ENCODE results near the gene PI16.
"Not testable (repeated sequence)": the region's sequence is repeated elsewhere in the genome, so short reads cannot be mapped to it uniquely, and the experiment has no call there.

Gene PI16

DNA sequence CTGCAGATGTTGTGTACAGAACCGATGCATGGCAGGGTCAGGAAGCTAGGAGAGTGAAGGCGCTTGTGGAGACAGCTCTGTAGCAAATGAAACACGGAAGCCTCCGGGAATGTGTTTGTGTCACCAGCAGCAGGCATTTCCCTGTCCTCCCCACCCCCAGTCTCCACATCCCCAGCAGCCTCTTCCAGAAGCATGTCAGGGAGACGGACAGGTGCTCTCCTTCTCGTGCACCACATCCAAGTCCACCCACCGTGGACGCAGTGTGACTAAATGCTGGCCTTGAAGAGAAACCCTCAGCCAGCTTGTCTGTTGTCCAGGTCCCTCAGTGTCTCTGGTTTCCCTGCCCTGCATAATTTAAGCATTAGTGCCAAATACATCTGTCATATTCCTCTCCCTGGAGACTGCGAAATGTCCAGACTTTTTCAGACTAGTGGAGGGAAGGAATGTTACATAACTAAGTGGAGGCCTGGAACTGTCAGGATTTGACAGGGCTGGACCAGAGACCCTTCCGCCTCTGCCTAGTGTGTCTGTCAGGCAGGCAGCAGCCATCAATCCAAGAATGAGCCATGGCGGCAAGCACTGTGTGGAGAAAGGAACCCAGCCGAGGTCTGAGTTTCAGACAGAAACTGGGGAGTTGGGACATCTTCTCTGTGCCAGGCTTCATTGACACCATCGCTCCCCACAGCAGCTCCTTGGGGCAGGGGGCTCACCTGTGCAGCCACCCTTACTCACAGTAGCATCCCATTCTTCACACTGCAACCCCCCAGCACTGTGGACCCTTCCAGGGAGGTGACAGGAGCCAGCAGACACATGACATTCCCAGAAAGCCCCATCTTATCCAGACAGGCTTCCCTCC lies 26.6 kb upstream of the PI16 start:
- DNase-seq: no peak
- in situ Hi-C loops (cut with MboI; ENCODE audit: low pct_unique_long_range_greater_than_20kb, low sequenced_read_pairs): no loop called here

- DNase-seq: no peak
- in situ Hi-C loops (cut with MboI; ENCODE audit: low pct_unique_long_range_greater_than_20kb, low sequenced_read_pairs): no loop called here
These were observed 26.0 kb upstream of the PI16 start for GRCh38 chr6:36928547-36928918.

DNA sequence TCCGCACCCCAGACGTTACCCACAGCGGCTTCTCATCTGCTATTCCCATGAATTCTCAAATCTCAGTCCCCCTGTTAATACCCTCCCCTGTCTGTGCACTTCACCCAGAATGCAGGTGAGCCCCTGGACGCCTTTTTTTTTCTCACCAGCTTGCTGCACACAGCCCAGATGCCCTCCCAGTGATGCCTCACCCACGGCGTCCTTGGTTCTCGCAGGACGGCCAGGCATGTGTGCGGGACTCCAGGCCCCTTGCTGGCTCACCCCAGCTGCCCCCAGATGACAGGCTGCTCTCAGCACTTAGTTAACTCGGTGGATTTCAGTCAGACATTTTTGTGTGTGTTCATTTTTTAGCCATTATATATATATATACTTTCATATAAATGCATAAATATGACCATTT lies 25.4 kb upstream of the PI16 start:
- DNase-seq: no peak
- in situ Hi-C loops (cut with MboI; ENCODE audit: low pct_unique_long_range_greater_than_20kb, low sequenced_read_pairs): no loop called here

- DNase-seq: no peak
- in situ Hi-C loops (cut with MboI; ENCODE audit: low pct_unique_long_range_greater_than_20kb, low sequenced_read_pairs): no loop called here
These were observed 24.9 kb upstream of the PI16 start for GRCh38 chr6:36929607-36930006.

GRCh38 chr6:36930483-36930882 lies 24.1 kb upstream of the PI16 start:
- in situ Hi-C loops (cut with MboI; ENCODE audit: low pct_unique_long_range_greater_than_20kb, low sequenced_read_pairs): no loop called here
- DNase-seq: no peak

DNA sequence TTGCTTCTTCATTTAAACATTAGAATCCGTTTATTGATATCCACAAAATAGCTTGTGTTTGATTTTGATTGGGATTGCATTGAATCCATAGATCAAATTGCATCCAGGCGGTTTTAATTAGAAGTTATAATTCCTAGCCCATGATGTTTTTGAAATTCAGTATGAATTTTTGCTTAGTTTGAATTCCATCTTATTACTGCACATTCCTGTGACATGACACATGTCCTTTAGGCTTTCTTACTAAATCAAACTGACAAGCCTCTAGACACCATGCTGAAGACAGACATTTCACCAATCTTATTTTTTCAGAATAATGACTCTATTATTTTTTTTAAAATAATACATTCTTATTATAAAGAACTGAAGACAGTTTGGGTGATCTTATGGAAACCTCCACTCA lies 21.4 kb upstream of the PI16 start:
- DNase-seq: no peak
- in situ Hi-C loops (cut with MboI; ENCODE audit: low pct_unique_long_range_greater_than_20kb, low sequenced_read_pairs): no loop called here

- in situ Hi-C loops (cut with MboI; ENCODE audit: low pct_unique_long_range_greater_than_20kb, low sequenced_read_pairs): no loop called here
- DNase-seq: no peak
These were observed 21.0 kb upstream of the PI16 start for GRCh38 chr6:36933519-36933918.

DNA sequence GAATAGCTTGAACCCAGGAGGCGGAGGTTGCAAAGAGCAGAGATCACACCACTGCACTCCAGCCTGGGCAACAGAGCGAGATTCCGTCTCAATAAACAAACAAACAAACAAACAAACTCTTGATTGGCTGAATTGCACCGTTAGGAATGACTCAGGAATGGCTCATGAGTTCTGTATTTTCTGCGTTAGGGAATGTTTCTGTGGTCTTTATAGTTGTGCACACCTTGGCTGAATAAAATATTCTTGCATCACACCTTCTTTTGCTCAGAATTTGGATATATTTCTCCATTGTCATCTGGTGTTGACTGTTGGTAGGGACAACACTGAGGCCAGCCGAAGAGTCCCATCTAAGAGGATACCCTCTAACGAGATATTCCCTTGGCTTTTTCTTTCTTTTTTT lies 19.6 kb upstream of the PI16 start:
- DNase-seq: no peak
- in situ Hi-C loops (cut with MboI; ENCODE audit: low pct_unique_long_range_greater_than_20kb, low sequenced_read_pairs): no loop called here

DNA sequence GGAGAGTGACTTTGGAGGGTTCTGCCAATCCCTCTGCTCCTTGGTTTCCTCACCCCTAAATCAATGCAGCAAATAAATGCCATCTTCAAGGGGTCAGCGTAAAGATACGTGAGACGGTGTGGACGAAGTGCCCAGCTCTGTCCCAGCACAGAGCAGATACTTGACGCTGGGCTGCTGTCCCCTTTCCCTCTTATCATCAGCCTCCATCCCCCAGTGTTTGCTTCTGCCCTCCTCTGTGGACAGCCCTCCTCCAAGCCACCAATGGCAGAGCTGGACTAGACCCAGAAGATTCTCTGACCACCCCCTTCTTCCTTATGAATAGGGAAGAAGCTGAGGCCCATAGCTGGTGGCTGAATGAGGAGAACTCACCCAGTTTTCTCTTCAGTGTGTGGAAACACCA lies 17.7 kb upstream of the PI16 start:
- in situ Hi-C loops (cut with MboI; ENCODE audit: low pct_unique_long_range_greater_than_20kb, low sequenced_read_pairs): no loop called here
- no peak for DNase-seq

- in situ Hi-C loops (cut with MboI; ENCODE audit: low pct_unique_long_range_greater_than_20kb, low sequenced_read_pairs): no loop called here
- no peak for DNase-seq
These were observed 16.6 kb upstream of the PI16 start for GRCh38 chr6:36937896-36938295.

DNA sequence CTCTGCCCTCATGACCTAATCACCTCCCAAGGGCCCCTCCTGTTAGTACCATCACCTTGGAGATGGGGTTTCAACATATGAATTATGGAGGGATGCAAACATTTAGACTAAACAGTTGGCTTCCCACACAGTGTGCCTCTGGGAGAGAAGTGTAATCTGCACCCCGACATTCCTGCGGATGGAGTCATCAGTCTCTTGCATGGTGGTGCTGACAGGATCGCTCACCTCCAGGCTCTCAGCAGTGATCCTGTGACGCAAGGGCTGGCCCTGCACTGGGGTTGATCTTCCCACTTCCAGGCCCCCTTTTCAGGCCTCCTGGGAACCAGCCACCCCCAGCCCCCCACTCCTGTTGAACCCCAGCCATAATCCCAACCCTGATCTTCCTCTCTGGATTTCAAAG lies 16.0 kb upstream of the PI16 start:
- in situ Hi-C loops (cut with MboI; ENCODE audit: low pct_unique_long_range_greater_than_20kb, low sequenced_read_pairs): no loop called here
- no peak for DNase-seq

- DNase-seq; in situ Hi-C loops (cut with MboI; ENCODE audit: low pct_unique_long_range_greater_than_20kb, low sequenced_read_pairs): not testable (repeated sequence)
These were observed 15.5 kb upstream of the PI16 start for GRCh38 chr6:36939005-36939404.

DNA sequence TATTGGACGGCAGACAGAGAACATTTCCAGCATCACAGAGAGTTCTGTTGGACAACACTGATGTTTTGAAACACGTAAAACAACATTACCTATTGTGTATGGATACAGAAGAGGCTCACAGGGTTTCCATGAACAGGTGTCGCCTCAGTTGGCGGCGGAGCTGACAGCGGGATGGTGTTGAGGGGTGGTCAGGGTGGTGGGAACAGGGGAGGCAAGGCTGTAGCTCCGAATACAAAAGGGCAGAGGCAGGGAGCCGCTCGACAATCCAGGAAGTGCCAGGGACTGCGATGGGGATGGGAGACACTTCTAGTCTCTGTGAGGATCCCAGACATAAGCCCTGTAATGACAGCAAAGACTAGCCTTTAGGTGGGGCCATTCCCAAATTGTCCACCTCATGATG lies 14.5 kb upstream of the PI16 start:
- in situ Hi-C loops (cut with MboI; ENCODE audit: low pct_unique_long_range_greater_than_20kb, low sequenced_read_pairs): no loop called here

DNA sequence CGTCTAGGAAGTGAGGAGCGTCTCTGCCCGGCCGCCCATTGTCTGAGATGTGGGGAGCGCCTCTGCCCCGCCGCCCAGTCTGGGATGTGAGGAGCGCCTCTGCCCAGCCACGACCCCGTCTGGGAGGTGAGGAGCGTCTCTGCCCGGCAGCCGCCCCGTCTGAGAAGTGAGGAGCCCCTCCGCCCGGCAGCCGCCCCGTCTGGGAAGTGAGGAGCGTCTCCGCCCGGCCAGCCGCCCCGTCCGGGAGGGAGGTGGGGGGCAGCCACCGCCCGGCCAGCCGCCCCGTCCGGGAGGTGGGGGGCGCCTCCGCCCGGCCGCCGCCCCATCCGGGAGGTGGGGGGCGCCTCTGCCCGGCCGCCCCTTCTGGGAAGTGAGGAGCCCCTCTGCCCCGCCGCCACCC lies 13.0 kb upstream of the PI16 start:
- in situ Hi-C loops (cut with MboI; ENCODE audit: low pct_unique_long_range_greater_than_20kb, low sequenced_read_pairs); DNase-seq: not testable (repeated sequence)

More for the DNA sequence above, 14.5 kb upstream of the PI16 start:
- no peak for DNase-seq

- in situ Hi-C loops (cut with MboI; ENCODE audit: low pct_unique_long_range_greater_than_20kb, low sequenced_read_pairs); DNase-seq: not testable (repeated sequence)
These were observed 12.2 kb upstream of the PI16 start for GRCh38 chr6:36942329-36942728.

DNA sequence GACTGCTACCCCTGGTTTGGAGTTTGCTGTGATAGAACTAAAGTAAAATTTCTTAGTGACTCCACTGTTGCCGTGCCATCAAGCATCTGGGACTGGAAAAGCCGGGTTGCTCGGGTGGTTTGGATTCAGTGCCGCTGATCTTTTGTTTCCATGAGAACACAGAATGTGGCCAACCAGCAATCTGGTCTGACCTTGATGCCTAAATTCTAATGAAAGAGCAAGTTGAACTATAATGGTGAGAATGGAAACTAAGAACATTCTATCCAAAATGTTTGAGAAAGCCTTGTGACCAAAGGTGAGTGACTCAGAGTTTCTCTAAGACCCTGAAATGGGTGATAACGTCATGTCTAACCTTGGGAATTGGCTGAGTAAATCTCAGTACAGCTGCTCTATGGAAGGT lies 9.9 kb upstream of the PI16 start:
- no peak for DNase-seq
- in situ Hi-C loops (cut with MboI; ENCODE audit: low pct_unique_long_range_greater_than_20kb, low sequenced_read_pairs): no loop called here

GRCh38 chr6:36945301-36945700 lies 9.2 kb upstream of the PI16 start:
- in situ Hi-C loops (cut with MboI; ENCODE audit: low pct_unique_long_range_greater_than_20kb, low sequenced_read_pairs): no loop called here
- no peak for DNase-seq

DNA sequence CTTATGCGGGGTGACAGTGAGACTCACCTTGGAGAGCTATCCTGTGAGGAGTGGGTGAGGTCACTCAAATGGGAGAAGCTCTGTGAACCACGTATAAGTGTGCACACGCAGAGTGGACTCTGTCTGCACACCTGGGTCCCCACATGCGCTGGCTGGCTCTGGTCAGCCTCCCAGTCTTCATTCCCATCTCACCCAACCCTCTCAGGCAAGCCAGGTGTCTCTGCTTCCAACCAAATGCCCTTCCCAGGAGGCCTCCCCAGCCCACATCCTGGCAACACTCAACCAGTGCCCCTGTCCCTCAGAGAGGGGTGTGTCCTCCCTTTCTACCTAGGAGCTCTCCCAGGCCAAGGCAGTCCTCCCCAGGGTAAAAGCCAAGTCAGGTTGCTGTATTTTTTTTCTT lies 8.0 kb upstream of the PI16 start:
- no peak for DNase-seq
- in situ Hi-C loops (cut with MboI; ENCODE audit: low pct_unique_long_range_greater_than_20kb, low sequenced_read_pairs): no loop called here

GRCh38 chr6:36947570-36948351 lies 6.8 kb upstream of the PI16 start:
- in situ Hi-C loops (cut with MboI; ENCODE audit: low pct_unique_long_range_greater_than_20kb, low sequenced_read_pairs): no loop called here
- DNase-seq: no peak

- in situ Hi-C loops (cut with MboI; ENCODE audit: low pct_unique_long_range_greater_than_20kb, low sequenced_read_pairs); DNase-seq: not testable (repeated sequence)
These were observed 5.5 kb upstream of the PI16 start for GRCh38 chr6:36949076-36949475.

GRCh38 chr6:36949636-36950035 lies 4.9 kb upstream of the PI16 start:
- no peak for DNase-seq
- in situ Hi-C loops (cut with MboI; ENCODE audit: low pct_unique_long_range_greater_than_20kb, low sequenced_read_pairs): no loop called here
